Liver (tissue), 9 donors: Measurements from ENCODE around the gene TNS3. TPM values are rescaled to one million over a fixed set of nuclear protein-coding genes. Genes with fewer than 3 reads are reported as not detected.
A peak's percentile ranks its signal among the peaks of the same experiment; 100 is the strongest.

Source experiments
- DNase-seq: peaks from one replicate; pipeline ENCODE4 v3.0.0-alpha.2; 2017; ENCODE audit warnings: low spot score
- H3K27ac ChIP-seq, 2 donors: one replicate each; pipeline ENCODE4 v1.7.0; 2013; ENCODE audit warnings: inconsistent platforms in 2 of 2, low read length in 2 of 2, control low read depth in 1 of 2, low read depth in 1 of 2, mild to moderate bottlenecking in 1 of 2
- H3K27me3 ChIP-seq, 4 donors: one replicate each; pipeline versions ENCODE4 v1.6.1 to v1.7.0; 2013; ENCODE audit warnings: low read length in 3 of 4, inconsistent platforms in 1 of 4, mild to moderate bottlenecking in 1 of 4, moderate library complexity in 1 of 4; ENCODE audit not compliant: control insufficient read depth in 4 of 4, insufficient read depth in 4 of 4
- H3K36me3 ChIP-seq, 4 donors: one replicate each; pipeline versions ENCODE4 v1.6.1 to v1.7.0; 2013; ENCODE audit warnings: low read length in 3 of 4, mild to moderate bottlenecking in 3 of 4, low read depth in 1 of 4, moderate library complexity in 1 of 4; ENCODE audit not compliant: control insufficient read depth in 4 of 4, insufficient read depth in 3 of 4
- H3K4me1 ChIP-seq, 4 donors: one replicate each; pipeline versions ENCODE4 v1.6.1 to v1.7.0; 2013; ENCODE audit warnings: low read length in 3 of 4, mild to moderate bottlenecking in 3 of 4, moderate library complexity in 1 of 4; ENCODE audit not compliant: control insufficient read depth in 4 of 4, insufficient read depth in 4 of 4
- H3K4me3 ChIP-seq, 3 donors: one replicate each; pipeline versions ENCODE4 v1.6.1 to v1.7.0; 2013; ENCODE audit warnings: low read length in 3 of 3, control low read depth in 1 of 3, low read depth in 1 of 3, mild to moderate bottlenecking in 1 of 3
- H3K9ac ChIP-seq, 2 donors: one replicate each; pipeline ENCODE4 v1.7.0; 2013; ENCODE audit warnings: low read length in 2 of 2, mild to moderate bottlenecking in 2 of 2, moderate library complexity in 2 of 2, control low read depth in 1 of 2, low read depth in 1 of 2
- H3K9me3 ChIP-seq, 4 donors: one replicate each; pipeline versions ENCODE4 v1.6.1 to v1.7.0; 2013; ENCODE audit warnings: low read length in 3 of 4; ENCODE audit not compliant: control insufficient read depth in 4 of 4
- EGR1 ChIP-seq, 2 donors: IDR thresholded peaks; 2 replicates each; pipeline ENCODE4 v1.6.1; 2016 to 2018; ENCODE audit warnings: antibody characterized with exemption in 2 of 2, low read depth in 2 of 2
- FOXA1 ChIP-seq: IDR thresholded peaks from 2 replicates; pipeline ENCODE4 v1.6.1; 2016; ENCODE audit warnings: antibody characterized with exemption
- FOXA2 ChIP-seq: IDR thresholded peaks from 2 replicates; pipeline ENCODE4 v1.6.1; 2016; ENCODE audit warnings: antibody characterized with exemption
- GABPA ChIP-seq, 2 donors: IDR thresholded peaks in 1 of 2; conservative IDR thresholded peaks in 1 of 2; 2 replicates each; pipeline ENCODE4 v1.6.1; 2016; ENCODE audit warnings: antibody characterized with exemption in 2 of 2, mild to moderate bottlenecking in 1 of 2, moderate library complexity in 1 of 2
- HNF4A ChIP-seq, 2 donors: conservative IDR thresholded peaks; 2 replicates each; pipeline ENCODE4 v1.6.1; 2016; ENCODE audit warnings: antibody characterized with exemption in 2 of 2, mild to moderate bottlenecking in 2 of 2
- HNF4G ChIP-seq: IDR thresholded peaks from 2 replicates; pipeline ENCODE4 v1.6.1; 2016; ENCODE audit warnings: antibody characterized with exemption
- JUND ChIP-seq, 2 donors: IDR thresholded peaks; 2 replicates each; pipeline ENCODE4 v1.6.1; 2016; ENCODE audit warnings: antibody characterized with exemption in 2 of 2
- NR2F2 ChIP-seq: IDR thresholded peaks from 2 replicates; pipeline ENCODE4 v1.6.1; 2016; ENCODE audit warnings: antibody characterized with exemption
- RAD21 ChIP-seq, 2 donors: IDR thresholded peaks; 2 replicates each; pipeline ENCODE4 v1.6.1; 2016; ENCODE audit warnings: antibody characterized with exemption in 2 of 2, mild to moderate bottlenecking in 2 of 2
- RXRA ChIP-seq, 2 donors: IDR thresholded peaks; 2 replicates each; pipeline ENCODE4 v1.6.1; 2017 to 2018; ENCODE audit warnings: antibody characterized with exemption in 2 of 2, mild to moderate bottlenecking in 1 of 2
- SP1 ChIP-seq: IDR thresholded peaks from 2 replicates; pipeline ENCODE4 v1.6.1; 2018; ENCODE audit warnings: antibody characterized with exemption, mild to moderate bottlenecking
- TAF1 ChIP-seq: conservative IDR thresholded peaks from 2 replicates; pipeline ENCODE4 v1.6.1; 2016; ENCODE audit warnings: antibody characterized with exemption, mild to moderate bottlenecking
- YY1 ChIP-seq: IDR thresholded peaks from 2 replicates; pipeline ENCODE4 v1.6.1; 2016; ENCODE audit warnings: antibody characterized with exemption, mild to moderate bottlenecking
- WGBS: extraction: QIAGEN DNeasy Blood & Tissue Kit; methylation state at CpG from one replicate; pipeline ENCODE4 v1.1.7; 2013; 5-methylcytosine and 5-hydroxymethylcytosine counted together
- polyA plus RNA-seq, 2 donors: library from polyadenylated mRNA; stranded (reverse) in 1 of 2; unstranded in 1 of 2; fragments of 200-250 nt in 1 of 2; fragments of >200 nt in 1 of 2; fragmentation: Nextera tagmentation in 1 of 2; extraction: Ambion mirVana in 1 of 2; gene quantifications; one replicate each; pipeline versions ENCODE4 v1.2.1 to v1.2.3, GENCODE V29; 2013 to 2015
- total RNA-seq, 2 donors: library from RNA; depleted of rRNA; stranded (reverse); fragments of >200 nt; gene quantifications; one replicate each; pipeline ENCODE4 v1.2.3, GENCODE V29; 2014
- TF ChIP-seq, protein P1 (sequence below): IDR thresholded peaks from 2 replicates; pipeline ENCODE4 v1.6.1; 2016; ENCODE audit warnings: antibody characterized with exemption
- TF ChIP-seq, protein P2 (sequence below): IDR thresholded peaks from 2 replicates; pipeline ENCODE4 v1.6.1; 2016; ENCODE audit warnings: antibody characterized with exemption, mild to moderate bottlenecking
- TF ChIP-seq, protein P3 (sequence below): IDR thresholded peaks from 2 replicates; pipeline ENCODE4 v1.6.1; 2016; ENCODE audit warnings: antibody characterized with exemption
- TF ChIP-seq, protein P4 (sequence below): fragments of 150-350 bp; IDR thresholded peaks from 2 replicates; pipeline ENCODE4 v1.5.1; 2017; ENCODE audit warnings: improper control_type of control experiment, low read depth, low read length; ENCODE audit not compliant: missing input control
- TF ChIP-seq, protein P5 (sequence below): IDR thresholded peaks from 2 replicates; pipeline ENCODE4 v1.6.1; 2016; ENCODE audit warnings: antibody characterized with exemption
- donor health status: healthy.
- donor health status: healthy.
- donor health status: healthy.
- donor health status: healthy.
- donor health status: healthy.

The TNS3 gene
- total and polyA plus RNA-seq, 4 donors, result 16.8 to 100 (median 29.5) TPM

DNA sequence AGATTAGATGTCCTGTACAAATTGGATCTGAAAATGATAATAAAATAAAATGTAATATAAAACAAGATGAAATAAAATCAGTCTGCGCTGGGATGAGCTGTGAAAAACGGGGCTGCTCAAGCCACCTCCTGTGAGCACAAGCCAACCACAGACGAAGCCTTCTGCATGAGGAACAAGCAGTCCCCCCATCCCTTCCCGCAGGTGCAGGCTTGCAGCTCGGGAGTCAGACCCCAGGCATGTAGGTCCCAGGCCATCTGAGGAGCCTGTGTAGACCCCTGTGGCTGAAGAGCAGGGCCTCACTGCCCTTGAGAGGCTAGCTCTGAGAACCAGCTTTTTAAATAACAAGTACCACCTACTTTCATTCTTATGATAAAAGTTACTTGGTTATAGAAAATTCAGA lies 123.4 kb downstream of the TNS3 start:
- Histone ChIP-seq H3K9me3 (no peaks in the 10 kb centered on the region), H3K36me3 (peaks cover 0 to 3% (median 0%) of the 10 kb centered on the region in 4 donors), H3K27ac (peak overlapping the region; percentile 65 to 71), H3K27me3 (no peaks in the 10 kb centered on the region), H3K4me3 (no peak overlapping the region), H3K9ac (no peak overlapping the region), H3K4me1 (peaks cover 34 to 81% (median 69%) of the 10 kb centered on the region in 4 donors)
- TF ChIP-seq HNF4A (conservative IDR thresholded peaks at IDR 0.05) (no peak), SP1 (no peak), RAD21 (IDR thresholded peaks at IDR 0.05) (no peak), NR2F2 (no peak), FOXA2 (no peak), JUND (IDR thresholded peaks at IDR 0.05) (no peak), EGR1 (IDR thresholded peaks at IDR 0.05; ENCODE audit: low read depth in 2 of 2) (no peak), RXRA (IDR thresholded peaks at IDR 0.05) (no peak)
- TF ChIP-seq, protein P1, sequence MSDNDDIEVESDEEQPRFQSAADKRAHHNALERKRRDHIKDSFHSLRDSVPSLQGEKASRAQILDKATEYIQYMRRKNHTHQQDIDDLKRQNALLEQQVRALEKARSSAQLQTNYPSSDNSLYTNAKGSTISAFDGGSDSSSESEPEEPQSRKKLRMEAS, result no peak
- TF ChIP-seq, protein P2, sequence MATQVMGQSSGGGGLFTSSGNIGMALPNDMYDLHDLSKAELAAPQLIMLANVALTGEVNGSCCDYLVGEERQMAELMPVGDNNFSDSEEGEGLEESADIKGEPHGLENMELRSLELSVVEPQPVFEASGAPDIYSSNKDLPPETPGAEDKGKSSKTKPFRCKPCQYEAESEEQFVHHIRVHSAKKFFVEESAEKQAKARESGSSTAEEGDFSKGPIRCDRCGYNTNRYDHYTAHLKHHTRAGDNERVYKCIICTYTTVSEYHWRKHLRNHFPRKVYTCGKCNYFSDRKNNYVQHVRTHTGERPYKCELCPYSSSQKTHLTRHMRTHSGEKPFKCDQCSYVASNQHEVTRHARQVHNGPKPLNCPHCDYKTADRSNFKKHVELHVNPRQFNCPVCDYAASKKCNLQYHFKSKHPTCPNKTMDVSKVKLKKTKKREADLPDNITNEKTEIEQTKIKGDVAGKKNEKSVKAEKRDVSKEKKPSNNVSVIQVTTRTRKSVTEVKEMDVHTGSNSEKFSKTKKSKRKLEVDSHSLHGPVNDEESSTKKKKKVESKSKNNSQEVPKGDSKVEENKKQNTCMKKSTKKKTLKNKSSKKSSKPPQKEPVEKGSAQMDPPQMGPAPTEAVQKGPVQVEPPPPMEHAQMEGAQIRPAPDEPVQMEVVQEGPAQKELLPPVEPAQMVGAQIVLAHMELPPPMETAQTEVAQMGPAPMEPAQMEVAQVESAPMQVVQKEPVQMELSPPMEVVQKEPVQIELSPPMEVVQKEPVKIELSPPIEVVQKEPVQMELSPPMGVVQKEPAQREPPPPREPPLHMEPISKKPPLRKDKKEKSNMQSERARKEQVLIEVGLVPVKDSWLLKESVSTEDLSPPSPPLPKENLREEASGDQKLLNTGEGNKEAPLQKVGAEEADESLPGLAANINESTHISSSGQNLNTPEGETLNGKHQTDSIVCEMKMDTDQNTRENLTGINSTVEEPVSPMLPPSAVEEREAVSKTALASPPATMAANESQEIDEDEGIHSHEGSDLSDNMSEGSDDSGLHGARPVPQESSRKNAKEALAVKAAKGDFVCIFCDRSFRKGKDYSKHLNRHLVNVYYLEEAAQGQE, result no peak
- WGBS, result 90% methylated on average over 5 of the region's 5 CpGs
- DNase-seq, result no peak

DNA sequence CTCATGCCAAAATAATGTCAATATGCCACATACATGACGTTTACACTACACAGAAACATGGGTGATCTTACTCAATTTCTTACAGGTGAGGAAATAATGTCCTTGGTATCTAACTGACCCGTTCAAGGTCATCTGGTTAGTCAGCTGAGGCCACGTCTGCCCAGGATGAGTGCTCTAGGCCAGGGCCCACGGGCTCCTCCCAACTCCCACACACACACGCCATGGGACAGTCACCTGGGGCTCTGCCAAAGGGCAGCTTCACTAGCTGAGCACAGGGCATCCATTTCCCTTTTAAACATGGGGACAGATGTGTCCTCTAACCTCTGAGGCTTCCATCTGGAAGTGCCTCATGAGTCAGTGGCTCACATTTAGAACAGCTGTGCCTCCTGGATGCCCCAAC lies 123.9 kb downstream of the TNS3 start:
- 19% methylated on average over 5 of the region's 5 CpGs for WGBS
- peaks cover 37 to 84% (median 72%) of the 10 kb centered on the region in 4 donors for H3K4me1 ChIP-seq
- no peak for DNase-seq
- no peak overlapping the region for H3K4me3 ChIP-seq
- no peaks in the 10 kb centered on the region for H3K9me3 ChIP-seq
- no peaks in the 10 kb centered on the region for H3K36me3 ChIP-seq
- H3K9ac ChIP-seq, result no peak overlapping the region
- H3K27ac ChIP-seq, result peak overlapping the region; percentile 60 to 65
- H3K27me3 ChIP-seq, result no peaks in the 10 kb centered on the region
- TF ChIP-seq JUND (IDR thresholded peaks at IDR 0.05), result peak in 1 of 2 donors; percentile 93
- TF ChIP-seq, protein P3, sequence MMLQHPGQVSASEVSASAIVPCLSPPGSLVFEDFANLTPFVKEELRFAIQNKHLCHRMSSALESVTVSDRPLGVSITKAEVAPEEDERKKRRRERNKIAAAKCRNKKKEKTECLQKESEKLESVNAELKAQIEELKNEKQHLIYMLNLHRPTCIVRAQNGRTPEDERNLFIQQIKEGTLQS, result peak; percentile 49
- peak; percentile 47 to 53 for TF ChIP-seq RAD21 (IDR thresholded peaks at IDR 0.05)
- TF ChIP-seq GABPA (IDR thresholded peaks at IDR 0.05 in 1 of 2, conservative IDR thresholded peaks at IDR 0.05 in 1 of 2), result peak in 1 of 2 donors; percentile 14
- peak; percentile 63 for TF ChIP-seq SP1
- peak; percentile 76 for TF ChIP-seq NR2F2
- peak; percentile 33 for TF ChIP-seq HNF4G
- TF ChIP-seq FOXA2, result peak; percentile 65
- TF ChIP-seq, protein P4, sequence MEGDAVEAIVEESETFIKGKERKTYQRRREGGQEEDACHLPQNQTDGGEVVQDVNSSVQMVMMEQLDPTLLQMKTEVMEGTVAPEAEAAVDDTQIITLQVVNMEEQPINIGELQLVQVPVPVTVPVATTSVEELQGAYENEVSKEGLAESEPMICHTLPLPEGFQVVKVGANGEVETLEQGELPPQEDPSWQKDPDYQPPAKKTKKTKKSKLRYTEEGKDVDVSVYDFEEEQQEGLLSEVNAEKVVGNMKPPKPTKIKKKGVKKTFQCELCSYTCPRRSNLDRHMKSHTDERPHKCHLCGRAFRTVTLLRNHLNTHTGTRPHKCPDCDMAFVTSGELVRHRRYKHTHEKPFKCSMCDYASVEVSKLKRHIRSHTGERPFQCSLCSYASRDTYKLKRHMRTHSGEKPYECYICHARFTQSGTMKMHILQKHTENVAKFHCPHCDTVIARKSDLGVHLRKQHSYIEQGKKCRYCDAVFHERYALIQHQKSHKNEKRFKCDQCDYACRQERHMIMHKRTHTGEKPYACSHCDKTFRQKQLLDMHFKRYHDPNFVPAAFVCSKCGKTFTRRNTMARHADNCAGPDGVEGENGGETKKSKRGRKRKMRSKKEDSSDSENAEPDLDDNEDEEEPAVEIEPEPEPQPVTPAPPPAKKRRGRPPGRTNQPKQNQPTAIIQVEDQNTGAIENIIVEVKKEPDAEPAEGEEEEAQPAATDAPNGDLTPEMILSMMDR, result no peak
- TF ChIP-seq EGR1 (IDR thresholded peaks at IDR 0.05; ENCODE audit: low read depth in 2 of 2), result peak; percentile 85 to 96
- peak; percentile 50 for TF ChIP-seq FOXA1
- TF ChIP-seq, protein P5, sequence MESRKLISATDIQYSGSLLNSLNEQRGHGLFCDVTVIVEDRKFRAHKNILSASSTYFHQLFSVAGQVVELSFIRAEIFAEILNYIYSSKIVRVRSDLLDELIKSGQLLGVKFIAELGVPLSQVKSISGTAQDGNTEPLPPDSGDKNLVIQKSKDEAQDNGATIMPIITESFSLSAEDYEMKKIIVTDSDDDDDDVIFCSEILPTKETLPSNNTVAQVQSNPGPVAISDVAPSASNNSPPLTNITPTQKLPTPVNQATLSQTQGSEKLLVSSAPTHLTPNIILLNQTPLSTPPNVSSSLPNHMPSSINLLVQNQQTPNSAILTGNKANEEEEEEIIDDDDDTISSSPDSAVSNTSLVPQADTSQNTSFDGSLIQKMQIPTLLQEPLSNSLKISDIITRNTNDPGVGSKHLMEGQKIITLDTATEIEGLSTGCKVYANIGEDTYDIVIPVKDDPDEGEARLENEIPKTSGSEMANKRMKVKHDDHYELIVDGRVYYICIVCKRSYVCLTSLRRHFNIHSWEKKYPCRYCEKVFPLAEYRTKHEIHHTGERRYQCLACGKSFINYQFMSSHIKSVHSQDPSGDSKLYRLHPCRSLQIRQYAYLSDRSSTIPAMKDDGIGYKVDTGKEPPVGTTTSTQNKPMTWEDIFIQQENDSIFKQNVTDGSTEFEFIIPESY, result peak; percentile 70
- TF ChIP-seq HNF4A (conservative IDR thresholded peaks at IDR 0.05), result peak; percentile 68 to 88
- peak; percentile 96 for TF ChIP-seq YY1
- TF ChIP-seq RXRA (IDR thresholded peaks at IDR 0.05), result peak; percentile 76 to 96
- TF ChIP-seq TAF1, result no peak
- TF ChIP-seq, protein P1, result peak; percentile 96
- TF ChIP-seq, protein P2, result peak; percentile 35
